NT2/D1 (cell line): ENCODE results near the gene HPCA.

Experiments used
- YY1 ChIP-seq: IDR thresholded peaks from 2 replicates; pipeline ENCODE4 v1.6.1; 2011; ENCODE audit not compliant: insufficient read length, insufficient read depth
- ZNF274 ChIP-seq: IDR thresholded peaks from 2 replicates; pipeline ENCODE4 v1.6.1; 2011; ENCODE audit warnings: mild to moderate bottlenecking, low read depth, low read length

DNA sequence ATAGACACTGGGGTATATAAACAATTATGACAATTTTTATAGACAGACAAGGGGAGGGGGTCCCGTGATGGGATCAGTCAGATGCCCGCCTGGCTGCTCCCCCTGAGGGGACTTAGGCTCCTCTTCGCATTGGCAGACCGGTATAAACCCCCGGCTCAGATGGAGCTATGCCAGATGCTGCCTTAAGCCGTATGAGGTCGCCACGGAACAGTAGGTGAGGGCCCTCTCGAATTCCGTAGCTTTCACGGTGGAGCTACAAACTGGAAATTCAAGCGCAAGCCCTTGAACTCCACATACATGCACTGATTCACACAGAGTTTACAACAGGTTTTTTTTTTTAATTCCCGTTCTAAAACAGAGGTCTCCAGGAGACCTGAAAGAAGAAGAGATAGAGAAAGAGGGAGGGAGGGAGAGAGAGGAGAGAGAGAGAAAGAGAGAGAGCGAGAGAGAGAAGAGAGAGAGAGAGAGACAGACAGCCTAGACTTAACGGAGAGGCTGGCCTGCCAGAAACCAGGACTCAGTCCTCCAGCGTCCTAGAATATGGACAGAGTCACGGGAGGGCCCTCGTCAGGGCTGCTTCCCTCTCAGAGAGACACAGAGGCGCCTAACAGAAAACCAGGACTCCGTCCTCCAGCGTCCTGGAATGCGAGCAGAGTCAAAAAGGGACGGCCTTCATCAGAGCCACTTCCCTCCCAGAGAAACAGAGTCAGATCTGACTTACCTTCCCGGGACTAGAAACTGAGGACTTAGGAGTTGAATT lies 39.3 kb downstream of the HPCA start:
- TF ChIP-seq YY1 (no peak), ZNF274 (no peak)
